ENCODE results near the gene MYOCD.

DNA sequence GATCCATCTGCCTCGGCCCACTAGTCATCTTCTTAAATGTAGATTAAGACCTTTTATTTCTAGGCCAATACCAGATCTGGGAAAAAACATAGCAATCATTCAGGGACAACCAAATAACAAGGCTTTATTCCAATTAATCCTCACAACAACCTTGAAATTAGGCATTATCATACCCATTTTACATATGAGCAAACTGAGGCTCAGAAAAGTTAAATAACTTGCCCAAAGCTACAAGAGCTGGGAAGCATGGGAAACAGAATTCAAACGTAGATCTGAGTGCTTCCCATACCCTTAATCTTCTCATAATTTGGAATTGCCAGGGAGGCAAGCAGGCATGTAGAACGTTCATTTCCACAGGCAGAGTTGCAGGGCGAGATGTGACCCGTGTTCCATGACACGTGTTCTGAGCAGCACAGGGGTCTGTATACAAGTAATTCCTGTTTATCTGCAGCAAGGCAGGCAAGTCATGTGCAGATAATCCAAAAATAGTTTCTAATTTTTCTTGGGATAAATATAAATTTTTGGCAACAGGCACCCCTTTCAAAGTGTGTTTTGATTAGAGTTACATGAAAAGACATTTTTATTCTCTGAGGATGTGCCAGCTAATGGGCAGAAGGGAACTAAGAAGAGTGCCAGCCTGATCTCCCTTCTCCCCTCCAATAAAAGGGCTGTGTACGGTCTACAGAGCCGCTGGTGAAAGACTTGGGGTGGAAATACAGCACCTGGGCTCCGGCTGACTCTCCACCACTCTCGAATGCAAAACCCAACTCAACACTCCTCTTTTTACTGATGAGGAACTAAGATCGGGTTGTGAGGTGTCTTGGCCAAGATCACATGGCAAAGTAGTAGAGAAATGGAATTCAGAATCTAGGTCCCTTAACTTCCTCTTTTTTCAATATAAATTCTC is 27.7 kb upstream of the MYOCD start:
- TF ChIP-seq, protein P1, sequence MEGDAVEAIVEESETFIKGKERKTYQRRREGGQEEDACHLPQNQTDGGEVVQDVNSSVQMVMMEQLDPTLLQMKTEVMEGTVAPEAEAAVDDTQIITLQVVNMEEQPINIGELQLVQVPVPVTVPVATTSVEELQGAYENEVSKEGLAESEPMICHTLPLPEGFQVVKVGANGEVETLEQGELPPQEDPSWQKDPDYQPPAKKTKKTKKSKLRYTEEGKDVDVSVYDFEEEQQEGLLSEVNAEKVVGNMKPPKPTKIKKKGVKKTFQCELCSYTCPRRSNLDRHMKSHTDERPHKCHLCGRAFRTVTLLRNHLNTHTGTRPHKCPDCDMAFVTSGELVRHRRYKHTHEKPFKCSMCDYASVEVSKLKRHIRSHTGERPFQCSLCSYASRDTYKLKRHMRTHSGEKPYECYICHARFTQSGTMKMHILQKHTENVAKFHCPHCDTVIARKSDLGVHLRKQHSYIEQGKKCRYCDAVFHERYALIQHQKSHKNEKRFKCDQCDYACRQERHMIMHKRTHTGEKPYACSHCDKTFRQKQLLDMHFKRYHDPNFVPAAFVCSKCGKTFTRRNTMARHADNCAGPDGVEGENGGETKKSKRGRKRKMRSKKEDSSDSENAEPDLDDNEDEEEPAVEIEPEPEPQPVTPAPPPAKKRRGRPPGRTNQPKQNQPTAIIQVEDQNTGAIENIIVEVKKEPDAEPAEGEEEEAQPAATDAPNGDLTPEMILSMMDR (IDR thresholded peaks at IDR 0.05; ENCODE audit: low read length): no peak
- TF ChIP-seq EZH2 (IDR thresholded peaks at IDR 0.05; ENCODE audit: borderline replicate concordance, low read length): no peak

Data from OCI-LY1 (cell line).